ENCODE results near the gene TDRD6. TPM values are rescaled to one million over a fixed set of nuclear protein-coding genes. Genes with fewer than 3 reads are reported as not detected.

TDRD6 gene
- total RNA-seq, 1 donor from 2014 or later, result 0.53 TPM

GRCh38 chr6:46719099-46719498, 31.4 kb downstream of the TDRD6 start:
- DNase-seq (ENCODE audit: low spot score in 2 of 2), result no peak
- Histone ChIP-seq H3K4me1 (no peaks in the 10 kb centered on the region), H3K9me3 (no peaks in the 10 kb centered on the region), H3K36me3 (no peaks in the 10 kb centered on the region), H3K4me3 (no peak overlapping the region), H3K27me3 (no peaks in the 10 kb centered on the region), H3K27ac (no peak overlapping the region)
- TF ChIP-seq CTCF (IDR thresholded peaks at IDR 0.05), result no peak
- intact Hi-C loops (cut with DNase I), result no loop called here

GRCh38 chr6:46720401-46720800, 32.7 kb downstream of the TDRD6 start:
- H3K27me3 ChIP-seq, result no peaks in the 10 kb centered on the region
- DNase-seq (ENCODE audit: low spot score in 2 of 2), result no peak
- no peak overlapping the region for H3K4me3 ChIP-seq
- no peaks in the 10 kb centered on the region for H3K9me3 ChIP-seq
- no peak overlapping the region for H3K27ac ChIP-seq
- TF ChIP-seq CTCF (IDR thresholded peaks at IDR 0.05), result no peak
- H3K36me3 ChIP-seq, result no peaks in the 10 kb centered on the region
- intact Hi-C loops (cut with DNase I), result no loop called here
- H3K4me1 ChIP-seq, result no peaks in the 10 kb centered on the region

- no peaks in the 10 kb centered on the region for H3K9me3 ChIP-seq
- no peaks in the 10 kb centered on the region for H3K27me3 ChIP-seq
- intact Hi-C loops (cut with DNase I), result no loop called here
- no peak overlapping the region for H3K4me3 ChIP-seq
- no peak for TF ChIP-seq CTCF (IDR thresholded peaks at IDR 0.05)
- no peak overlapping the region for H3K27ac ChIP-seq
- no peaks in the 10 kb centered on the region for H3K4me1 ChIP-seq
- no peaks in the 10 kb centered on the region for H3K36me3 ChIP-seq
- DNase-seq (ENCODE audit: low spot score in 2 of 2), result no peak
These were observed 42.2 kb downstream of the TDRD6 start for GRCh38 chr6:46729787-46730326.

- Histone ChIP-seq H3K4me1 (peaks cover 0 to 5% of the 10 kb centered on the region in 2 donors), H3K9me3 (no peaks in the 10 kb centered on the region), H3K4me3 (no peak overlapping the region), H3K27me3 (no peaks in the 10 kb centered on the region), H3K27ac (no peak overlapping the region), H3K36me3 (no peaks in the 10 kb centered on the region)
- TF ChIP-seq CTCF (IDR thresholded peaks at IDR 0.05), result no peak
- intact Hi-C loops (cut with DNase I), result no loop called here
- DNase-seq (ENCODE audit: low spot score in 2 of 2), result no peak
These were observed 43.3 kb downstream of the TDRD6 start for GRCh38 chr6:46730921-46731461.

GRCh38 chr6:46733341-46733801, 45.7 kb downstream of the TDRD6 start:
- TF ChIP-seq CTCF (IDR thresholded peaks at IDR 0.05), result no peak

More at GRCh38 chr6:46733341-46733801, 45.7 kb downstream of the TDRD6 start:
- H3K27me3 ChIP-seq, result no peaks in the 10 kb centered on the region
- H3K4me1 ChIP-seq, result peaks cover 0 to 5% of the 10 kb centered on the region in 2 donors
- H3K36me3 ChIP-seq, result no peaks in the 10 kb centered on the region
- no peaks in the 10 kb centered on the region for H3K9me3 ChIP-seq
- no peak for DNase-seq (ENCODE audit: low spot score in 2 of 2)
- intact Hi-C loops (cut with DNase I), result no loop called here
- no peak overlapping the region for H3K4me3 ChIP-seq
- H3K27ac ChIP-seq, result no peak overlapping the region
